Skeletal muscle satellite cell (primary cell): ENCODE measurements around the gene ELAC1.

Experiments used
- H3K27me3 ChIP-seq: 2 replicates; pipeline ENCODE4 v1.7.0; 2013; ENCODE audit warnings: low read length; ENCODE audit not compliant: control insufficient read depth, insufficient read depth
- H3K36me3 ChIP-seq: 2 replicates; pipeline ENCODE4 v1.7.0; 2013; ENCODE audit warnings: mild to moderate bottlenecking, control low read depth, low read length; ENCODE audit not compliant: insufficient read depth
- H3K4me1 ChIP-seq: 2 replicates; pipeline ENCODE4 v1.7.0; 2013; ENCODE audit warnings: low read length; ENCODE audit not compliant: control insufficient read depth, insufficient read depth
- H3K4me2 ChIP-seq: 2 replicates; pipeline ENCODE4 v1.7.0; 2013; ENCODE audit warnings: mild to moderate bottlenecking, low read length
- H3K4me3 ChIP-seq: 2 replicates; pipeline ENCODE4 v1.7.0; 2013; ENCODE audit warnings: low read length
- H3K9ac ChIP-seq: 2 replicates; pipeline ENCODE4 v1.7.0; 2013; ENCODE audit warnings: mild to moderate bottlenecking, low read depth, low read length, moderate library complexity
- H3K9me3 ChIP-seq: replicated peaks from 2 replicates; pipeline ENCODE4 v1.7.0; 2013; ENCODE audit warnings: mild to moderate bottlenecking, control low read depth, low read length

The ELAC1 gene

GRCh38 chr18:51006948-51007789, 39.3 kb downstream of the ELAC1 start:
- no peaks in the 10 kb centered on the region for H3K4me1 ChIP-seq
- H3K4me2 ChIP-seq: no peak overlapping the region
- H3K9ac ChIP-seq: no peak overlapping the region
- H3K4me3 ChIP-seq: no peak overlapping the region
- H3K9me3 ChIP-seq: no peaks in the 10 kb centered on the region
- H3K27me3 ChIP-seq: no peaks in the 10 kb centered on the region
- H3K36me3 ChIP-seq: no peaks in the 10 kb centered on the region

GRCh38 chr18:51007790-51008139, 39.9 kb downstream of the ELAC1 start:
- Histone ChIP-seq H3K27me3 (no peaks in the 10 kb centered on the region), H3K9me3 (no peaks in the 10 kb centered on the region), H3K4me2 (no peak overlapping the region), H3K36me3 (no peaks in the 10 kb centered on the region), H3K4me3 (no peak overlapping the region), H3K9ac (no peak overlapping the region), H3K4me1 (no peaks in the 10 kb centered on the region)

GRCh38 chr18:51009072-51009471, 41.2 kb downstream of the ELAC1 start:
- H3K4me3 ChIP-seq: no peak overlapping the region
- no peak overlapping the region for H3K4me2 ChIP-seq
- no peaks in the 10 kb centered on the region for H3K27me3 ChIP-seq
- no peak overlapping the region for H3K9ac ChIP-seq
- H3K4me1 ChIP-seq: no peaks in the 10 kb centered on the region
- no peaks in the 10 kb centered on the region for H3K9me3 ChIP-seq
- no peaks in the 10 kb centered on the region for H3K36me3 ChIP-seq

- no peaks in the 10 kb centered on the region for H3K9me3 ChIP-seq
- no peaks in the 10 kb centered on the region for H3K27me3 ChIP-seq
- no peak overlapping the region for H3K4me3 ChIP-seq
- H3K9ac ChIP-seq: no peak overlapping the region
- H3K4me1 ChIP-seq: no peaks in the 10 kb centered on the region
- H3K4me2 ChIP-seq: no peak overlapping the region
- no peaks in the 10 kb centered on the region for H3K36me3 ChIP-seq
Measured at GRCh38 chr18:51010218-51010617, 42.4 kb downstream of the ELAC1 start.

GRCh38 chr18:51011709-51012108, 43.9 kb downstream of the ELAC1 start:
- Histone ChIP-seq H3K36me3 (no peaks in the 10 kb centered on the region), H3K4me1 (no peaks in the 10 kb centered on the region), H3K4me3 (no peak overlapping the region), H3K27me3 (no peaks in the 10 kb centered on the region), H3K9me3 (no peaks in the 10 kb centered on the region), H3K9ac (no peak overlapping the region), H3K4me2 (no peak overlapping the region)

GRCh38 chr18:51012441-51012840, 44.6 kb downstream of the ELAC1 start:
- no peak overlapping the region for H3K9ac ChIP-seq
- no peak overlapping the region for H3K4me3 ChIP-seq
- no peaks in the 10 kb centered on the region for H3K4me1 ChIP-seq
- H3K4me2 ChIP-seq: no peak overlapping the region
- H3K9me3 ChIP-seq: no peaks in the 10 kb centered on the region
- peaks cover 2% of the 10 kb centered on the region for H3K36me3 ChIP-seq
- H3K27me3 ChIP-seq: no peaks in the 10 kb centered on the region

- H3K9me3 ChIP-seq: no peaks in the 10 kb centered on the region
- no peaks in the 10 kb centered on the region for H3K4me1 ChIP-seq
- H3K4me3 ChIP-seq: no peak overlapping the region
- no peak overlapping the region for H3K9ac ChIP-seq
- no peak overlapping the region for H3K4me2 ChIP-seq
- H3K27me3 ChIP-seq: no peaks in the 10 kb centered on the region
- peaks cover 2% of the 10 kb centered on the region for H3K36me3 ChIP-seq
Measured at GRCh38 chr18:51013259-51013658, 45.4 kb downstream of the ELAC1 start.

GRCh38 chr18:51017140-51017879, 49.5 kb downstream of the ELAC1 start:
- Histone ChIP-seq H3K36me3 (peaks cover 6% of the 10 kb centered on the region), H3K4me2 (no peak overlapping the region), H3K9me3 (no peaks in the 10 kb centered on the region), H3K9ac (no peak overlapping the region), H3K4me1 (no peaks in the 10 kb centered on the region), H3K27me3 (no peaks in the 10 kb centered on the region), H3K4me3 (no peak overlapping the region)

GRCh38 chr18:51020536-51020935, 52.7 kb downstream of the ELAC1 start:
- Histone ChIP-seq H3K4me1 (no peaks in the 10 kb centered on the region), H3K27me3 (no peaks in the 10 kb centered on the region), H3K4me3 (no peak overlapping the region), H3K36me3 (peaks cover 13% of the 10 kb centered on the region), H3K9me3 (no peaks in the 10 kb centered on the region), H3K9ac (no peak overlapping the region), H3K4me2 (no peak overlapping the region)

- no peaks in the 10 kb centered on the region for H3K27me3 ChIP-seq
- H3K4me1 ChIP-seq: no peaks in the 10 kb centered on the region
- H3K9me3 ChIP-seq: no peaks in the 10 kb centered on the region
- no peak overlapping the region for H3K9ac ChIP-seq
- H3K36me3 ChIP-seq: peaks cover 14% of the 10 kb centered on the region
- H3K4me2 ChIP-seq: no peak overlapping the region
- H3K4me3 ChIP-seq: no peak overlapping the region
Measured at GRCh38 chr18:51021226-51021965, 53.6 kb downstream of the ELAC1 start.

- Histone ChIP-seq H3K9me3 (no peaks in the 10 kb centered on the region), H3K4me2 (no peak overlapping the region), H3K4me3 (no peak overlapping the region), H3K4me1 (peaks cover 16% of the 10 kb centered on the region), H3K36me3 (peaks cover 17% of the 10 kb centered on the region), H3K27me3 (no peaks in the 10 kb centered on the region), H3K9ac (no peak overlapping the region)
Measured at GRCh38 chr18:51025512-51025911, 57.7 kb downstream of the ELAC1 start.
